ENCODE measurements around the gene LRMDA.

LRMDA gene

DNA sequence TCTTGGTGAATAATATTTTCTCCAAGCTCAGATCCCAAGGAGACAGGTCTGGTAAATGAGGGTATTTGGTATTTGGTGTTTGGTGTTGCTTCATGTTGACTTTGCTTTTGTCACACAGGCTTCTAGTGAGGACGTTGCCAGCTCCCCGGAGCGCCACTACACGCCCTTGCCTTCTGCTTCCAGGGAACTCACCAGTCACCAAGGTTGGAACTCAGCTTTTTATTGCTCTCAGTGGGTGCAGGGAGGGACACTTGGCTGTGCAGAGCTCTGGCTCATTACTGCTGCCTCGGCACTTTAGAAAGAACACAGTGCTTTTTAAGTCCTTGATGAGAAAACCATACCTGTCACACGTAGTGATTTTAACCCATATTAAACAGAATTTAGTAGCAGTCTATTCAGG is 892.9 kb downstream of the LRMDA start:
- H2AFZ ChIP-seq (ENCODE audit: low read depth, low read length), result no peak overlapping the region
- H3K27me3 ChIP-seq (ENCODE audit: low read depth, low read length), result no peaks in the 10 kb centered on the region
- no peak overlapping the region for H3K4me3 ChIP-seq (ENCODE audit: low read length)
- H3K9me3 ChIP-seq (ENCODE audit: insufficient read depth, low read length), result no peaks in the 10 kb centered on the region
- TF ChIP-seq, protein P1, sequence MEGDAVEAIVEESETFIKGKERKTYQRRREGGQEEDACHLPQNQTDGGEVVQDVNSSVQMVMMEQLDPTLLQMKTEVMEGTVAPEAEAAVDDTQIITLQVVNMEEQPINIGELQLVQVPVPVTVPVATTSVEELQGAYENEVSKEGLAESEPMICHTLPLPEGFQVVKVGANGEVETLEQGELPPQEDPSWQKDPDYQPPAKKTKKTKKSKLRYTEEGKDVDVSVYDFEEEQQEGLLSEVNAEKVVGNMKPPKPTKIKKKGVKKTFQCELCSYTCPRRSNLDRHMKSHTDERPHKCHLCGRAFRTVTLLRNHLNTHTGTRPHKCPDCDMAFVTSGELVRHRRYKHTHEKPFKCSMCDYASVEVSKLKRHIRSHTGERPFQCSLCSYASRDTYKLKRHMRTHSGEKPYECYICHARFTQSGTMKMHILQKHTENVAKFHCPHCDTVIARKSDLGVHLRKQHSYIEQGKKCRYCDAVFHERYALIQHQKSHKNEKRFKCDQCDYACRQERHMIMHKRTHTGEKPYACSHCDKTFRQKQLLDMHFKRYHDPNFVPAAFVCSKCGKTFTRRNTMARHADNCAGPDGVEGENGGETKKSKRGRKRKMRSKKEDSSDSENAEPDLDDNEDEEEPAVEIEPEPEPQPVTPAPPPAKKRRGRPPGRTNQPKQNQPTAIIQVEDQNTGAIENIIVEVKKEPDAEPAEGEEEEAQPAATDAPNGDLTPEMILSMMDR (IDR thresholded peaks at IDR 0.05; ENCODE audit: low read depth, low read length), result no peak
- TF ChIP-seq EZH2phosphoT487 (IDR thresholded peaks at IDR 0.05; ENCODE audit: low read depth), result no peak
- no peaks in the 10 kb centered on the region for H3K4me1 ChIP-seq (ENCODE audit: low read length)
- H3K36me3 ChIP-seq (replicated peaks; ENCODE audit: low read depth, low read length), result no peaks in the 10 kb centered on the region
- no peak overlapping the region for H3K27ac ChIP-seq (ENCODE audit: low read length)
- no peak overlapping the region for H3K9ac ChIP-seq (ENCODE audit: low read length)
- no peak overlapping the region for H3K4me2 ChIP-seq (ENCODE audit: low read length)
- no peaks in the 10 kb centered on the region for H3K79me2 ChIP-seq (ENCODE audit: low read length)
- no peaks in the 10 kb centered on the region for H4K20me1 ChIP-seq (ENCODE audit: insufficient read depth, low read length)

DNA sequence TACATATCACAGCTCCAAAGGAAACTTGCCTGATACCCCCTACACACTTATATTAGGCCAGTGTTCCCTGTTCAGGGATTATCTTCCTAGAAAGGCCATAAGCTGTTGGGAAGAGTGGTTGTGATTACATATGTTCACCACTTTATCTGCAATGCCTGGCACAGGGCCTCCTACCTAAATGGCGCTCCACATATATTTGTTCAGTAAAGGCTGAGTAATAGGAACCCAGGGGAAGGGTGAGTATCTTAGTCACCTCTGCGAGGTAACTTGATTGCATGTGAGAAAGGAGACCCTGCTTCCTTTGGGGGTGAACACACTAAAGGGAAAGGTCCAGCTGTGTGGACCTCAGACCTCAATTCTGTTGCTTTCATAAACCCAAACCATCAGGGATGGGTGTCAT is 896.0 kb downstream of the LRMDA start:
- Histone ChIP-seq H3K27ac (ENCODE audit: low read length) (no peak overlapping the region), H3K27me3 (ENCODE audit: low read depth, low read length) (no peaks in the 10 kb centered on the region), H3K9ac (ENCODE audit: low read length) (no peak overlapping the region), H3K4me2 (ENCODE audit: low read length) (no peak overlapping the region), H2AFZ (ENCODE audit: low read depth, low read length) (no peak overlapping the region), H3K79me2 (ENCODE audit: low read length) (no peaks in the 10 kb centered on the region), H3K4me3 (ENCODE audit: low read length) (no peak overlapping the region), H3K36me3 (replicated peaks; ENCODE audit: low read depth, low read length) (no peaks in the 10 kb centered on the region), H4K20me1 (ENCODE audit: insufficient read depth, low read length) (no peaks in the 10 kb centered on the region), H3K9me3 (ENCODE audit: insufficient read depth, low read length) (no peaks in the 10 kb centered on the region), H3K4me1 (ENCODE audit: low read length) (no peaks in the 10 kb centered on the region)
- TF ChIP-seq, protein P1 (IDR thresholded peaks at IDR 0.05; ENCODE audit: low read depth, low read length), result no peak
- no peak for TF ChIP-seq EZH2phosphoT487 (IDR thresholded peaks at IDR 0.05; ENCODE audit: low read depth)

GRCh38 chr10:76328348-76328747 is 896.9 kb downstream of the LRMDA start:
- Histone ChIP-seq H2AFZ (ENCODE audit: low read depth, low read length) (no peak overlapping the region), H3K4me1 (ENCODE audit: low read length) (no peaks in the 10 kb centered on the region), H3K27ac (ENCODE audit: low read length) (no peak overlapping the region), H3K4me3 (ENCODE audit: low read length) (no peak overlapping the region), H3K36me3 (replicated peaks; ENCODE audit: low read depth, low read length) (no peaks in the 10 kb centered on the region), H3K9me3 (ENCODE audit: insufficient read depth, low read length) (no peaks in the 10 kb centered on the region), H3K9ac (ENCODE audit: low read length) (no peak overlapping the region), H3K27me3 (ENCODE audit: low read depth, low read length) (no peaks in the 10 kb centered on the region), H3K79me2 (ENCODE audit: low read length) (no peaks in the 10 kb centered on the region), H4K20me1 (ENCODE audit: insufficient read depth, low read length) (no peaks in the 10 kb centered on the region), H3K4me2 (ENCODE audit: low read length) (no peak overlapping the region)
- TF ChIP-seq, protein P1 (IDR thresholded peaks at IDR 0.05; ENCODE audit: low read depth, low read length), result no peak

DNA sequence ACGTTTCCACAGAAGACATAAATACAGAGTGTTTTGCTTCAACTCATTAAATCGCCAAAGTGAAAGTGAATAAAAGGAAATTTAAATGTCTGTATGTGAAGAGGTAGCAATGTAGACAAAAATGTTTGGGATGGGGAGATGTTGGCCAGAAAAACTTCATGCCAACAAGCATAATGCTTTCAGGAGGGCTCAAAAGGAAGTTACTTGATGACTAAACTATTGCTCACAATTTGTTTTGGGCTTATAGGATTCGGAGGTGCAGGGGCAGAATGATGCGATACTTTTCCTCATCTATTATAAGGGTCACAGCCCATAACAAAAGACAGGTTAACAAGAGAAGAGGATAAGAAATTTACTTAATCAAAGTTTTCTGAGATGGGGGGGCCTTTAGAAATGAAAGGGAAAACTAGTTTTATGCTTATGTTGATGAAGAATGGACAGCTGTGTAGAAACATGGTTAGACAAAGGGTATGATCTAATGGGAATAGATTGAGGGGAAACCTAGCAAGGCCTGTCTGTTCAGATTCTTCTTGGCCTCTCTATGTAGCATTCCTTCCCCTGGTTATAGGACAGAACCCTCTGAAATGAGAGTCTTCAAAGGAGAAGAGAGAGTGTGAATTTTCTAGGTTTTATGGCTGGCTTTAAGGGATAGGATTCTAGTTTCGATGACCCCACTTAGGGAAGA is 898.6 kb downstream of the LRMDA start:
- no peaks in the 10 kb centered on the region for H3K27me3 ChIP-seq (ENCODE audit: low read depth, low read length)
- no peaks in the 10 kb centered on the region for H3K79me2 ChIP-seq (ENCODE audit: low read length)
- no peak overlapping the region for H2AFZ ChIP-seq (ENCODE audit: low read depth, low read length)
- H3K9ac ChIP-seq (ENCODE audit: low read length), result no peak overlapping the region
- no peak overlapping the region for H3K27ac ChIP-seq (ENCODE audit: low read length)
- H3K4me2 ChIP-seq (ENCODE audit: low read length), result no peak overlapping the region
- no peaks in the 10 kb centered on the region for H4K20me1 ChIP-seq (ENCODE audit: insufficient read depth, low read length)
- H3K9me3 ChIP-seq (ENCODE audit: insufficient read depth, low read length), result no peaks in the 10 kb centered on the region
- no peaks in the 10 kb centered on the region for H3K36me3 ChIP-seq (replicated peaks; ENCODE audit: low read depth, low read length)
- TF ChIP-seq, protein P1 (IDR thresholded peaks at IDR 0.05; ENCODE audit: low read depth, low read length), result no peak
- no peak for TF ChIP-seq EZH2phosphoT487 (IDR thresholded peaks at IDR 0.05; ENCODE audit: low read depth)
- no peaks in the 10 kb centered on the region for H3K4me1 ChIP-seq (ENCODE audit: low read length)
- no peak overlapping the region for H3K4me3 ChIP-seq (ENCODE audit: low read length)

All from OCI-LY3 (cell line).